Peyer's patch (tissue), 4 donors: ENCODE measurements around the gene SLC25A21.

ENCODE experiments used
- CTCF ChIP-seq, 6 experiments: fragments of 450-650 bp in 4 of 6; fragments of 200-600 bp in 2 of 6; sonication (generic) in 1 of 6; IDR thresholded peaks; one replicate each; pipeline ENCODE4 v1.5.1; 2017 to 2019; ENCODE audit warnings: antibody characterized with exemption in 6 of 6, mild to moderate bottlenecking in 3 of 6, moderate library complexity in 1 of 6
- POLR2A ChIP-seq, 2 donors: fragments of 450-650 bp; IDR thresholded peaks; one replicate each; pipeline ENCODE4 v1.5.1; 2017; ENCODE audit warnings: antibody characterized with exemption in 2 of 2, mild to moderate bottlenecking in 2 of 2, moderate library complexity in 2 of 2

GRCh38 chr14:36654794-36655381, 517.5 kb downstream of the SLC25A21 start:
- TF ChIP-seq CTCF (IDR thresholded peaks at IDR 0.05) = no peak
- no peak for TF ChIP-seq POLR2A (IDR thresholded peaks at IDR 0.05)
